Liver (tissue), 9 donors: ENCODE results near the gene HERC5. TPM values are rescaled to one million over a fixed set of nuclear protein-coding genes. Genes with fewer than 3 reads are reported as not detected.

Experiments
- DNase-seq: peaks from one replicate; pipeline ENCODE4 v3.0.0-alpha.2; 2017; ENCODE audit warnings: low spot score
- H3K27ac ChIP-seq, 2 donors: one replicate each; pipeline ENCODE4 v1.7.0; 2013; ENCODE audit warnings: inconsistent platforms in 2 of 2, low read length in 2 of 2, control low read depth in 1 of 2, low read depth in 1 of 2, mild to moderate bottlenecking in 1 of 2
- H3K27me3 ChIP-seq, 4 donors: one replicate each; pipeline versions ENCODE4 v1.6.1 to v1.7.0; 2013; ENCODE audit warnings: low read length in 3 of 4, inconsistent platforms in 1 of 4, mild to moderate bottlenecking in 1 of 4, moderate library complexity in 1 of 4; ENCODE audit not compliant: control insufficient read depth in 4 of 4, insufficient read depth in 4 of 4
- H3K36me3 ChIP-seq, 4 donors: one replicate each; pipeline versions ENCODE4 v1.6.1 to v1.7.0; 2013; ENCODE audit warnings: low read length in 3 of 4, mild to moderate bottlenecking in 3 of 4, low read depth in 1 of 4, moderate library complexity in 1 of 4; ENCODE audit not compliant: control insufficient read depth in 4 of 4, insufficient read depth in 3 of 4
- H3K4me1 ChIP-seq, 4 donors: one replicate each; pipeline versions ENCODE4 v1.6.1 to v1.7.0; 2013; ENCODE audit warnings: low read length in 3 of 4, mild to moderate bottlenecking in 3 of 4, moderate library complexity in 1 of 4; ENCODE audit not compliant: control insufficient read depth in 4 of 4, insufficient read depth in 4 of 4
- H3K4me3 ChIP-seq, 3 donors: one replicate each; pipeline versions ENCODE4 v1.6.1 to v1.7.0; 2013; ENCODE audit warnings: low read length in 3 of 3, control low read depth in 1 of 3, low read depth in 1 of 3, mild to moderate bottlenecking in 1 of 3
- H3K9ac ChIP-seq, 2 donors: one replicate each; pipeline ENCODE4 v1.7.0; 2013; ENCODE audit warnings: low read length in 2 of 2, mild to moderate bottlenecking in 2 of 2, moderate library complexity in 2 of 2, control low read depth in 1 of 2, low read depth in 1 of 2
- H3K9me3 ChIP-seq, 4 donors: one replicate each; pipeline versions ENCODE4 v1.6.1 to v1.7.0; 2013; ENCODE audit warnings: low read length in 3 of 4; ENCODE audit not compliant: control insufficient read depth in 4 of 4
- EGR1 ChIP-seq, 2 donors: IDR thresholded peaks; 2 replicates each; pipeline ENCODE4 v1.6.1; 2016 to 2018; ENCODE audit warnings: antibody characterized with exemption in 2 of 2, low read depth in 2 of 2
- FOXA1 ChIP-seq: IDR thresholded peaks from 2 replicates; pipeline ENCODE4 v1.6.1; 2016; ENCODE audit warnings: antibody characterized with exemption
- FOXA2 ChIP-seq: IDR thresholded peaks from 2 replicates; pipeline ENCODE4 v1.6.1; 2016; ENCODE audit warnings: antibody characterized with exemption
- GABPA ChIP-seq, 2 donors: IDR thresholded peaks in 1 of 2; conservative IDR thresholded peaks in 1 of 2; 2 replicates each; pipeline ENCODE4 v1.6.1; 2016; ENCODE audit warnings: antibody characterized with exemption in 2 of 2, mild to moderate bottlenecking in 1 of 2, moderate library complexity in 1 of 2
- HNF4A ChIP-seq, 2 donors: conservative IDR thresholded peaks; 2 replicates each; pipeline ENCODE4 v1.6.1; 2016; ENCODE audit warnings: antibody characterized with exemption in 2 of 2, mild to moderate bottlenecking in 2 of 2
- HNF4G ChIP-seq: IDR thresholded peaks from 2 replicates; pipeline ENCODE4 v1.6.1; 2016; ENCODE audit warnings: antibody characterized with exemption
- JUND ChIP-seq, 2 donors: IDR thresholded peaks; 2 replicates each; pipeline ENCODE4 v1.6.1; 2016; ENCODE audit warnings: antibody characterized with exemption in 2 of 2
- NR2F2 ChIP-seq: IDR thresholded peaks from 2 replicates; pipeline ENCODE4 v1.6.1; 2016; ENCODE audit warnings: antibody characterized with exemption
- RAD21 ChIP-seq, 2 donors: IDR thresholded peaks; 2 replicates each; pipeline ENCODE4 v1.6.1; 2016; ENCODE audit warnings: antibody characterized with exemption in 2 of 2, mild to moderate bottlenecking in 2 of 2
- REST ChIP-seq: IDR thresholded peaks from 2 replicates; pipeline ENCODE4 v1.6.1; 2016; ENCODE audit warnings: antibody characterized with exemption, mild to moderate bottlenecking
- RXRA ChIP-seq, 2 donors: IDR thresholded peaks; 2 replicates each; pipeline ENCODE4 v1.6.1; 2017 to 2018; ENCODE audit warnings: antibody characterized with exemption in 2 of 2, mild to moderate bottlenecking in 1 of 2
- SP1 ChIP-seq: IDR thresholded peaks from 2 replicates; pipeline ENCODE4 v1.6.1; 2018; ENCODE audit warnings: antibody characterized with exemption, mild to moderate bottlenecking
- TAF1 ChIP-seq: conservative IDR thresholded peaks from 2 replicates; pipeline ENCODE4 v1.6.1; 2016; ENCODE audit warnings: antibody characterized with exemption, mild to moderate bottlenecking
- YY1 ChIP-seq: IDR thresholded peaks from 2 replicates; pipeline ENCODE4 v1.6.1; 2016; ENCODE audit warnings: antibody characterized with exemption, mild to moderate bottlenecking
- ZBTB33 ChIP-seq: IDR thresholded peaks from 2 replicates; pipeline ENCODE4 v1.6.1; 2016; ENCODE audit warnings: antibody characterized with exemption
- WGBS: extraction: QIAGEN DNeasy Blood & Tissue Kit; methylation state at CpG from one replicate; pipeline ENCODE4 v1.1.7; 2013; 5-methylcytosine and 5-hydroxymethylcytosine counted together
- polyA plus RNA-seq, 2 donors: library from polyadenylated mRNA; stranded (reverse) in 1 of 2; unstranded in 1 of 2; fragments of 200-250 nt in 1 of 2; fragments of >200 nt in 1 of 2; fragmentation: Nextera tagmentation in 1 of 2; extraction: Ambion mirVana in 1 of 2; gene quantifications; one replicate each; pipeline versions ENCODE4 v1.2.1 to v1.2.3, GENCODE V29; 2013 to 2015
- total RNA-seq, 2 donors: library from RNA; depleted of rRNA; stranded (reverse); fragments of >200 nt; gene quantifications; one replicate each; pipeline ENCODE4 v1.2.3, GENCODE V29; 2014
- TF ChIP-seq, protein P1 (sequence below): fragments of 150-350 bp; IDR thresholded peaks from 2 replicates; pipeline ENCODE4 v1.5.1; 2017; ENCODE audit warnings: improper control_type of control experiment, low read depth, low read length; ENCODE audit not compliant: missing input control
- TF ChIP-seq, protein P2 (sequence below): IDR thresholded peaks from 2 replicates; pipeline ENCODE4 v1.6.1; 2016; ENCODE audit warnings: antibody characterized with exemption
- TF ChIP-seq, protein P3 (sequence below): IDR thresholded peaks from 2 replicates; pipeline ENCODE4 v1.6.1; 2016; ENCODE audit warnings: antibody characterized with exemption
- donor health status: healthy.
- donor health status: healthy.
- donor health status: healthy.
- donor health status: healthy.
- donor health status: healthy.

The HERC5 gene
- total RNA-seq, result 1 to 10 TPM; 2.8 to 3.0 TPM
- polyA plus RNA-seq, result 1 to 10 TPM; 1.5 to 5.0 TPM

GRCh38 chr4:88456670-88457306 is at the start of gene HERC5:
Gene HERC5, plus strand, starts transcription at chr4:88457119. Its CDS starts 151 bp downstream, at chr4:88457270.
- H3K9ac ChIP-seq, result peak within 1 kb of the TSS in 1 of 2 donors; percentile 47
- WGBS, result 1% methylated on average over 57 of the region's 57 CpGs

More at GRCh38 chr4:88456670-88457306, at the start of gene HERC5:
- Histone ChIP-seq H3K27ac (peak within 1 kb of the TSS; percentile 68 to 69), H3K4me3 (peak within 1 kb of the TSS; percentile 66 to 83 (median 82)), H3K27me3 (no peaks in the 10 kb centered on the region), H3K4me1 (peaks cover 0 to 8% (median 3%) of the 10 kb centered on the region in 4 donors), H3K9me3 (no peaks in the 10 kb centered on the region), H3K36me3 (no peaks in the 10 kb centered on the region)
- DNase-seq, result peak; percentile 84
- peak in 1 of 2 donors; percentile 79 for TF ChIP-seq GABPA (IDR thresholded peaks at IDR 0.05 in 1 of 2, conservative IDR thresholded peaks at IDR 0.05 in 1 of 2)
- peak; percentile 51 to 81 for TF ChIP-seq EGR1 (IDR thresholded peaks at IDR 0.05; ENCODE audit: low read depth in 2 of 2)
- TF ChIP-seq HNF4A (conservative IDR thresholded peaks at IDR 0.05), result peak; percentile 86 to 92
- peak; percentile 94 for TF ChIP-seq YY1
- peak; percentile 79 for TF ChIP-seq ZBTB33
- peak; percentile 77 for TF ChIP-seq REST
- TF ChIP-seq NR2F2, result peak; percentile 88
- peak; percentile 68 to 79 for TF ChIP-seq JUND (IDR thresholded peaks at IDR 0.05)
- TF ChIP-seq, protein P1, sequence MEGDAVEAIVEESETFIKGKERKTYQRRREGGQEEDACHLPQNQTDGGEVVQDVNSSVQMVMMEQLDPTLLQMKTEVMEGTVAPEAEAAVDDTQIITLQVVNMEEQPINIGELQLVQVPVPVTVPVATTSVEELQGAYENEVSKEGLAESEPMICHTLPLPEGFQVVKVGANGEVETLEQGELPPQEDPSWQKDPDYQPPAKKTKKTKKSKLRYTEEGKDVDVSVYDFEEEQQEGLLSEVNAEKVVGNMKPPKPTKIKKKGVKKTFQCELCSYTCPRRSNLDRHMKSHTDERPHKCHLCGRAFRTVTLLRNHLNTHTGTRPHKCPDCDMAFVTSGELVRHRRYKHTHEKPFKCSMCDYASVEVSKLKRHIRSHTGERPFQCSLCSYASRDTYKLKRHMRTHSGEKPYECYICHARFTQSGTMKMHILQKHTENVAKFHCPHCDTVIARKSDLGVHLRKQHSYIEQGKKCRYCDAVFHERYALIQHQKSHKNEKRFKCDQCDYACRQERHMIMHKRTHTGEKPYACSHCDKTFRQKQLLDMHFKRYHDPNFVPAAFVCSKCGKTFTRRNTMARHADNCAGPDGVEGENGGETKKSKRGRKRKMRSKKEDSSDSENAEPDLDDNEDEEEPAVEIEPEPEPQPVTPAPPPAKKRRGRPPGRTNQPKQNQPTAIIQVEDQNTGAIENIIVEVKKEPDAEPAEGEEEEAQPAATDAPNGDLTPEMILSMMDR, result peak; percentile 68
- TF ChIP-seq HNF4G, result peak; percentile 71
- TF ChIP-seq SP1, result peak; percentile 93
- TF ChIP-seq FOXA2, result peak; percentile 83
- TF ChIP-seq, protein P2, sequence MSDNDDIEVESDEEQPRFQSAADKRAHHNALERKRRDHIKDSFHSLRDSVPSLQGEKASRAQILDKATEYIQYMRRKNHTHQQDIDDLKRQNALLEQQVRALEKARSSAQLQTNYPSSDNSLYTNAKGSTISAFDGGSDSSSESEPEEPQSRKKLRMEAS, result peak; percentile 98
- peak; percentile 84 to 87 for TF ChIP-seq RAD21 (IDR thresholded peaks at IDR 0.05)
- TF ChIP-seq FOXA1, result peak; percentile 90
- TF ChIP-seq RXRA (IDR thresholded peaks at IDR 0.05), result peak; percentile 94 to 95
- TF ChIP-seq TAF1, result peak; percentile 68
- TF ChIP-seq, protein P3, sequence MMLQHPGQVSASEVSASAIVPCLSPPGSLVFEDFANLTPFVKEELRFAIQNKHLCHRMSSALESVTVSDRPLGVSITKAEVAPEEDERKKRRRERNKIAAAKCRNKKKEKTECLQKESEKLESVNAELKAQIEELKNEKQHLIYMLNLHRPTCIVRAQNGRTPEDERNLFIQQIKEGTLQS, result peak; percentile 25
